Prostate gland (tissue), 2 donors: ENCODE measurements around the gene EMID1.

Experiments used
- CTCF ChIP-seq, 4 experiments: fragments of 200-600 bp in 2 of 4; fragments of 450-650 bp in 2 of 4; sonication (generic) in 2 of 4; IDR thresholded peaks; 1 replicate in 3 of 4; 2 replicates in 1 of 4; pipeline ENCODE4 v1.5.1; 2016 to 2019; ENCODE audit warnings: antibody characterized with exemption in 4 of 4, mild to moderate bottlenecking in 2 of 4, moderate library complexity in 2 of 4
- POLR2AphosphoS5 ChIP-seq: sonication (generic); formaldehyde crosslinking; IDR thresholded peaks from one replicate; pipeline ENCODE4 v1.6.1; 2017; ENCODE audit warnings: antibody characterized with exemption

GRCh38 chr22:29277927-29278326 is 72.2 kb downstream of the EMID1 start:
- TF ChIP-seq CTCF (IDR thresholded peaks at IDR 0.05): no peak
- no peak for TF ChIP-seq POLR2AphosphoS5
